ENCODE results near the gene ANKRD6.

DNA sequence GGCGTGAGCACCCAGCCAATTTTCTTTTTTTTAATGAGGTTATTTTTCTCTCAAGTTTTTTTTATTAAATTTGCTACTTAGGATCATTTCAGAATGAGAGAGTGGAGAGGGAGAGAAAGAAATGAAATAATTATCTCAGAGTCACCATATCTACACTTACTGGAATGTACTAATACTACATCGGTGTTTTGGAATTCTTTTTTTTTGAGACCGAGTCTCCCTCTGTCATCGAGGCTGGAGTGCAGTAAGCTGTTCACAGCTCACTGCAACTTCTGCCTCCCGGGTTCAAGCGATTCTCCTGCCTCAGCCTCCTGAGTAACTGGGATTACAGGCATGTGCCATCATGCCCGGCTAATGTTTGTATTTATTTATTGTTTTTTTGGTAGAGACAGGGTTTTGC is 27.8 kb downstream of the ANKRD6 start:
- no peak for TF ChIP-seq POLR2A (IDR thresholded peaks at IDR 0.05)
- TF ChIP-seq, protein P1, sequence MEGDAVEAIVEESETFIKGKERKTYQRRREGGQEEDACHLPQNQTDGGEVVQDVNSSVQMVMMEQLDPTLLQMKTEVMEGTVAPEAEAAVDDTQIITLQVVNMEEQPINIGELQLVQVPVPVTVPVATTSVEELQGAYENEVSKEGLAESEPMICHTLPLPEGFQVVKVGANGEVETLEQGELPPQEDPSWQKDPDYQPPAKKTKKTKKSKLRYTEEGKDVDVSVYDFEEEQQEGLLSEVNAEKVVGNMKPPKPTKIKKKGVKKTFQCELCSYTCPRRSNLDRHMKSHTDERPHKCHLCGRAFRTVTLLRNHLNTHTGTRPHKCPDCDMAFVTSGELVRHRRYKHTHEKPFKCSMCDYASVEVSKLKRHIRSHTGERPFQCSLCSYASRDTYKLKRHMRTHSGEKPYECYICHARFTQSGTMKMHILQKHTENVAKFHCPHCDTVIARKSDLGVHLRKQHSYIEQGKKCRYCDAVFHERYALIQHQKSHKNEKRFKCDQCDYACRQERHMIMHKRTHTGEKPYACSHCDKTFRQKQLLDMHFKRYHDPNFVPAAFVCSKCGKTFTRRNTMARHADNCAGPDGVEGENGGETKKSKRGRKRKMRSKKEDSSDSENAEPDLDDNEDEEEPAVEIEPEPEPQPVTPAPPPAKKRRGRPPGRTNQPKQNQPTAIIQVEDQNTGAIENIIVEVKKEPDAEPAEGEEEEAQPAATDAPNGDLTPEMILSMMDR (IDR thresholded peaks at IDR 0.05) = no peak
- TF ChIP-seq POLR2AphosphoS5 (IDR thresholded peaks at IDR 0.05) = no peak
